HG03439 (cell line): ENCODE measurements around the gene MOV10.
"Not testable (repeated sequence)": the region's sequence is repeated elsewhere in the genome, so short reads cannot be mapped to it uniquely, and the experiment has no call there.

Source experiments
- ATAC-seq: cut with Tn5 transposase; IDR thresholded peaks from one replicate; pipeline ENCODE4 v1.9.1; 2021; ENCODE audit warnings: mild to moderate bottlenecking, moderate library complexity; ENCODE audit not compliant: unreplicated experiment

MOV10 gene, protein sequence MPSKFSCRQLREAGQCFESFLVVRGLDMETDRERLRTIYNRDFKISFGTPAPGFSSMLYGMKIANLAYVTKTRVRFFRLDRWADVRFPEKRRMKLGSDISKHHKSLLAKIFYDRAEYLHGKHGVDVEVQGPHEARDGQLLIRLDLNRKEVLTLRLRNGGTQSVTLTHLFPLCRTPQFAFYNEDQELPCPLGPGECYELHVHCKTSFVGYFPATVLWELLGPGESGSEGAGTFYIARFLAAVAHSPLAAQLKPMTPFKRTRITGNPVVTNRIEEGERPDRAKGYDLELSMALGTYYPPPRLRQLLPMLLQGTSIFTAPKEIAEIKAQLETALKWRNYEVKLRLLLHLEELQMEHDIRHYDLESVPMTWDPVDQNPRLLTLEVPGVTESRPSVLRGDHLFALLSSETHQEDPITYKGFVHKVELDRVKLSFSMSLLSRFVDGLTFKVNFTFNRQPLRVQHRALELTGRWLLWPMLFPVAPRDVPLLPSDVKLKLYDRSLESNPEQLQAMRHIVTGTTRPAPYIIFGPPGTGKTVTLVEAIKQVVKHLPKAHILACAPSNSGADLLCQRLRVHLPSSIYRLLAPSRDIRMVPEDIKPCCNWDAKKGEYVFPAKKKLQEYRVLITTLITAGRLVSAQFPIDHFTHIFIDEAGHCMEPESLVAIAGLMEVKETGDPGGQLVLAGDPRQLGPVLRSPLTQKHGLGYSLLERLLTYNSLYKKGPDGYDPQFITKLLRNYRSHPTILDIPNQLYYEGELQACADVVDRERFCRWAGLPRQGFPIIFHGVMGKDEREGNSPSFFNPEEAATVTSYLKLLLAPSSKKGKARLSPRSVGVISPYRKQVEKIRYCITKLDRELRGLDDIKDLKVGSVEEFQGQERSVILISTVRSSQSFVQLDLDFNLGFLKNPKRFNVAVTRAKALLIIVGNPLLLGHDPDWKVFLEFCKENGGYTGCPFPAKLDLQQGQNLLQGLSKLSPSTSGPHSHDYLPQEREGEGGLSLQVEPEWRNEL

DNA sequence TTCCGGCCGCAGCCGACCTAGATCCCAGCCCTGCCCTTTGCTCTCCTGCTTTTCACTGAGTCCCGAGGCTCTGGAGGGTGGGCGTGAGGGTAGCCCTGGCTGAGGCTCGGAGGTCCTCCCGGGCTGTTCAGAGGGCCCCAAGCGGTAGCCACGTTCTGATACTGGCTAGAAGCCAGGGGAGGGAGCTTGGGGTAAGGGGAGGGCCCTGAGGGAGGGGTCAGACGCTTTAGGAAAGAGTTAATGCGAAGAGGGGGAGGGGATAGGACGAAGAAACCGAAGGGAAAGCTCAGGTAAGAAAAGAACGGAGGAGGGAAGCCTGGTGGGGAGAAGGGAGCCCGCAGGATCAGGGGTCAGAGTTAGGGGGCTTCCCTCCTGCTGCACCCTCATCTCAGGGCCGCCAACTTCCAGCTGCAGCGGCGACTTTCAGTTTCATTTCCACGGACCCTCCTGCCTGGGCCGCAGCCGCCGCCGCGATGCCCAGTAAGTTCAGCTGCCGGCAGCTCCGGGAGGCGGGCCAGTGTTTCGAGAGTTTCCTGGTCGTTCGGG, at the start of gene MOV10:
MOV10 (plus strand) TSS at position 220 of the 546 bp plus-strand sequence; CDS start at position 474, 254 bp downstream.
- peak; percentile 54 for ATAC-seq

DNA sequence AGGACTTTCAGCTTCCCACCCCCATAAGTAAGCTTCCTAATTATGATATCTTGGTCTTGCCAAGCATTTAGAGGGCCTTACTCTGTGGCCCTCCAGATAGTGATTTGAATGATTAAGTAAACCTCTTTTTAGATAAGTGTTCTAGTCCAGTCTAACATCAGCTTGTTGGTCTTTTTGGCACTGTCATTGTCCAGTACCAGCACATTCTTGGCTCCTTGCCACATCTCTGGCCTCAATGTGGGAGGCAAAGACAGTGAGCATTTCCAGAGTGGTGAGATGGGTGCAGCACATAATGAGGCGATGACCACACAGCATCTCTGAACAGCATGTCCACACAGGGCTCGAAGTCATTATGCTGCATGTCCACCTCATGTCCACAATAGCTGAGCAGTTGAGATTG, 48.8 kb upstream of the MOV10 start:
- ATAC-seq: no peak

DNA sequence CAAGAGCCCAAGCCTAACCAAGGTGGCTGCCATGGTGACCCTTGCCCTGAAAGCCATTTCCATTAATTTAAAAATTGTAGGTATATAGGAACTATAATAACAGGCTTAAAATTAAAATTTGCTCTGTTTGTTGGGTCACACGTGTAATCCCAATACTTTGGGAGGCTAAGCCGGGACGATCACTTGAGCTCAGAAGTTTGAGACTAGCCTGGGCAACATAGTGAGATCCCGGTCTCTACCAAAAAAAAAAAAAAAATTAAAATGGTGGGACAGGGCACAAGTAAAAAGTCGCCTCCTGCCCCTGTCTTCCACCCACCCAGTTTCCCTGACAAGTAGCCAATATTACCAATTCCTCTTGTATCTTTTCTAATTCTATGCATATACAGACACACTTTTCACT, 48.3 kb upstream of the MOV10 start:
- ATAC-seq: no peak

DNA sequence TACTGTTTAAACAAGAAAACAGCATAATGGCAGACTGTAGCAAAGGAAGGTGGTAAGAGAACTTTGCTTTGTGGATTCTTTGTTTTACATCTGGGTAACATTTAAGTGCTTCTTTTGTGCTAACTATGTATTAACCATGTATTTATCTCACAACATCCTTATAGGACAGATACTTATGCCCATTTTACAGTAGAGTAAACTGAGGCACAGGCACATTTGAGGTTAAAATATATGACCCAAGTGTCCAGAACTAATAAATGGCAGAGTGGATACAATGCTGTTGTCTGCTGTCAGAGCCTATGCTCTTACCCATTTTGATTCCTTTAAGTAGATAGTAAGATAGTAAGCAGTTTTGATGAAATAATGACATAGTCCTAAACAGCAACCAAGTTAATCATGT, 47.6 kb upstream of the MOV10 start:
- ATAC-seq: no peak

DNA sequence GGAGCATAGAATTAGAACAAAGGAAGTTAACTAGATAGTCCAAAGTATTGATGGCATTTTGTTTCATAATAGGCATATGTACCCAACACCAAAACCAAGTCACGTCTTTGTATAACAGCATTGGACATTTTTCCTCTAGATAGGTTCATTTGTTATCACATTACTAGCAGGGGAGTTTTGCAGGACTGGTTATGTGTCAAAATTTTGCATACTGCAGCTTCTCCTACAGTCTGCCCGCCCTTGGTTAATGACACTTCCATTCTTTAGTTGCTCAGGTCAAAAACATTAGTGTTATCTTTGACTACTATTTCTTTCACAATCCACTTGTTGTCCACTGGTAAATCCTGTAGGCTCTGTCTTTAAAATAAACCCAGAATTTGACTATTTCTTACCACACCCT, 45.9 kb upstream of the MOV10 start:
- no peak for ATAC-seq

DNA sequence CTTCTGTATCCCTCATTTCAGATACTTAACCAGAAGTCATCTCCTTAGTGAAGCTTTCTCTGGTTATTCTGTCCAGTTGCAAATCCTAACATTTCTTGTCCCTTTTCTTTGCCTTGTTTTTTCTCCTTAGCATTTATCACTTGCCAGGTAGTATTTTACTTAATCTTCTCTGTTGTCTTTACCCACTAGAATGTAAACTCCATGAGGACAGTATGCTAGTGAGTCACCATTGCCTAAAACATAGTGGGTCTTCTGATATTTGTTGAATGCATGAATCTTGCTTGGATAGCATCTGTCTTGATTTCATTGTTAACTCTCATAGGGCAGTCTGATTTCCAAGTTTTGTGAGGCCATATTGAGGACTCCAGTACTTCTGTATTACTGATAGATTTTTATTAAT, 45.2 kb upstream of the MOV10 start:
- ATAC-seq: no peak

DNA sequence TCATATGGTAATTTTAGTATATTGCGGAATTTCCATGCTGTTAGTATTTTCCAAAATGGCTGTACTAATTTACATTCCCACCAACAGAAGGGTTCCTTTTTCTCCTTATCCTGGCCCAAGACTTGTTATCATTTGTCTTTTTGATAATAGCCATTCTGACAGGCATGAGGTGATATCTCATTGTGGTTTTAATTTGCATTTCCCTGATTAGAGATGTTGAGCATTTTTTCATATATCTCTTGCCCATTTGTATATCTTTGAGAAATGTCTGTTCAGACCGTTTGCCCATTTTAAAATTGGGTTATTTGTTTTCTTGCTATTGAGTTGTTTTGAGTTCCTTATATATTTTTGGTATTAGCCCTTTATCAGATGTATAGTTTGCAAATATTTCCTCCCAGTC, 40.8 kb upstream of the MOV10 start:
- no peak for ATAC-seq

DNA sequence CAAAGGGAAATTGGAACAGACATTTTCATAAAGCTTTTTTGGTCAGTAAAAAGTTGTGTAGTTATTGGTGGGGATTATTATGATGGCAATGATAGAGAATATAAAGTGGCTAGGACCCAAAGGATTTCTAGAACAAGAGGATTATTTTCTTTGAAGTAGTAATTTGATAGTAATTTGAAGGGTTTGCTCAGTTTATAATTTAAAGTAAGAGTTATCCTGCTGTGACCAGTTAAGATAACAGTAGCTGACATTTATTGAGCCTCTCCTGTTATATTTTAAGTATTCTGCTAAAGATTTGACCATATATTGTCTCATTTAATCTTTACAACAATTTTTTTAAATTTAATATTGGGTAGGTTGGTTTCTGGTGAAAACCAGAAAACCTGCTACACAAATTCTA, 40.1 kb upstream of the MOV10 start:
- no peak for ATAC-seq

DNA sequence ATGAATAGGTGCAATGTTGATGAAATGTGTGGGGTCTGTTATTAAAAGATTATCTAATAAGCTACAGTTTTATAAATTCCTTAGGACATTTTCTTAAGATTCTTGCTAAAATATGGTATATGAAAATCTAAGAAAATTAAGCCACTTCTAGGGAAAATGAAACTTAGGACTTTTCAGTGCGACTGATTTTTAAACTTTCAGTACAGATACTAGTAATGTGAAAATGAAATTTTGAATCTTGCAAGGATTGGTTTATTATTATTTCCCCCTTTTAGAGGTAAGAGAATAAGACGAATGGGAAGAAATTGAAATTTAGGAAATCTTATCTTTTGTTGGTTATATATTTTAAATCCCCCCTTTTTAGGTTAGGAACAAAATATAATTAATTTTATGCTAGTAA, 38.4 kb upstream of the MOV10 start:
- ATAC-seq: no peak

DNA sequence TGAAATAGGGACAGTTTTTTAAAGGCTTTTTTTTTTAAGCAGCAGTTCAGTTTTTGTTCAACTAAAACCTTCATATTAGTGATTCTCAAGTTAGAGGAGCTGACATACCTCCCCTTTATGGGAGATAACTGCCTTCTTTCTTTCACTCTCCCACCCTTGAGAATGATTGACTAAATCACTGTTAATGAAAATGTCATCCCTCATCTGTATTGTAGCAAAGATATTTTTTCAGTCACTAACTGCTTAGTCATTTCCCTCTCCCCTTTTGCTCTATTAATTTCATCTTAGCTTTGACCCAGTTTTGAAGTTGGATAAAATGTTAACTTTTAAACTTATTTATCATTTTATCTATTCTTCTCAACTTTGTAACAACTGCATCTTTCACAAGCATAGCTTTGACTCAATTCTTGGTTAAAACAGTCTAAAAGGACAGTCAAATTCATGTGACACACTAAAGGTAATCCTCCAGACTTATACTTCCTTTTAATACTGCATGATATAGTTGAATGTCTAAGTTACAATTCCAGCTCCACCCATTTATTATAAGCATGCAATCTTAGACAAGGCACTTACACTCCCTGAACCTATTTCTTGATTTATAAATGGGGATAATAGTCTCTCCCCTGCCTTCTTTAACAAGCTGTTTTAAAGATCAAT, 37.7 kb upstream of the MOV10 start:
- ATAC-seq: no peak

DNA sequence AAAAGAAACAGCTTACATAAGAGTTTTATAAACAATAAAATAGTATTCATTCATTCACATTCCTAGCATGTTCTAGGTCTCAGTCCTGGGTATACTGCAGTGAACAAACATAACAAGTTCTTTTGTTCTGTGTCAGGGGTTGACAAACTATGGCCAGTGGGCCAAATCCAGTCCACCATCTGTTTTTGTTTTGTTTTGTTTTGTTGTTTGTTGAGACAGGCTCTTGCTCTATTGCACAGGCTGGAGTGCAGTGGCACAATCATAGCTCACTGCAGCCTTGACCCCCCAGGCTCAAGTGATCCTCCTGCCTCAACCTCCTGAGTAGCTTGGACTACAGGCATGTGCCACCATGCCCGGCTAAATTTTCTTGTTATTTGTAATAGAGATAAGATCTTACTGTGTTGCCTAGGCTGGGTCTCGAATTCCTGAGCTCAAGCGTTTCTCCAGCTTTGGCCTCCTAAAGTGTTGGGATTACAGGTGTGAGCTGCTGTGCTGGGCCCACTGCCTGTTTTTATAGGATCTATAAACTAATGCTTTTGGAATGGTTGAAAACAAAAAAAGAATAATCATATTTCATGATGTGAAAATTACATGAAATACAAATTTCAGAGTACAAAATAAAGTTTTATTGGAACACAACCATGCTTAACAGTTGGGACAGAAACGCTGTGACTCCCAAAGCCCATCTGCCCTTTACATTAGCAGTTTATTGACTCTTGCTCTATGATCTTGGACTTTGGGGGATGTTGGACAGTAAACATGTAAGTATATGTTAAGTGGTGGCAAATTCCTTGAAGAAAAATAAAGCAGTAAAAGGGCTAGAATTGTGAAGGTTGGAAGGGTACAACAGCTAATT, 37.0 kb upstream of the MOV10 start:
- ATAC-seq: no peak

DNA sequence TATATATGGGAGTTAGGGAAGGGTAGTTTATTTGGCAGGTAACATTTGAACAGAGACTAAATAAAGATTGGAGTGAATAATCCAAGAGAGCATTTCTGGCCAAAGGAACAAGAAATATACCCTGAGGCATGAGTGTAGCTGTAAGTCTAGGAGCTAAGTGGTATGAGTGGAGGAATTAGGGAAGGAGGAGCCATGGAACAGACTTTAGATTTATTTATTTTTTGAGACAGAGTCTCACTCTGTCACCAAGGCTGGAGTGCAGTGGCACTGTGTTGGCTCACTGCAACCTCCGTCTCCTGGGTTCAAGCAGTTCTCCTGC, 36.4 kb upstream of the MOV10 start:
- ATAC-seq: no peak

DNA sequence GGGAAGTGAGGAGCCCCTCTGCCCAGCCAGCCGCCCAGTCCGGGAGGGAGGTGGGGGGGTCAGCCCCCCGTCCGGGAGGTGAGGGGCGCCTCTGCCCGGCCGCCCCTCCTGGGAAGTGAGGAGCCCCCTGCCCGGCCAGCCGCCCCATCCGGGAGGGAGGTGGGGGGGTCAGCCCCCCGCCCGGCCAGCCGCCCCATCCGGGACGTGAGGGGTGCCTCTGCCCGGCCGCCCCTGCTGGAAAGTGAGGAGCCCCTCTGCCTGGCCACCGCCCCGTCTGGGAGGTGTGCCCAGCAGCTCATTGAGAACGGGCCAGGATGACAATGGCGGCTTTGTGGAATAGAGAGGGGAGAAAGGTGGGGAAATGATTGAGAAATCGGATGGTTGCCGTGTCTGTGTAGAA, 34.0 kb upstream of the MOV10 start:
- ATAC-seq: not testable (repeated sequence)

DNA sequence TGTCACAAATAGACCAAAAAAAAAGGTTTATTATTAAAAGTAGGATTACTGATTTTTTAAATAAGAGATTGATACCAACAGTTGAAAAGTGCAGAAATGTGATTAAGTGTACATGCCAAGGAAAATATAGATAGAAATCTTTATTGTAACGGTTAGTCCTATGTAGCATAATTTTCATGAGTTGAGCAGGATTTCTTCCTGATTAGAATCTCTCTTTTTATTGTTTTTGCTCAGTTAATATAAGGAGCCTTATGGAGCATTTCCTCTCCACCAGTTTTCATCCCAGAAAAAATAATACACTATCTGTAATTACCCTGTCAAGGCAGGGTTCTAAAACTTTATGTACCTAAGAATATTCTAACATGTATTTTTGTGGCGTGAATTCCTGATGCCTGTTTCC, 31.4 kb upstream of the MOV10 start:
- ATAC-seq: no peak

DNA sequence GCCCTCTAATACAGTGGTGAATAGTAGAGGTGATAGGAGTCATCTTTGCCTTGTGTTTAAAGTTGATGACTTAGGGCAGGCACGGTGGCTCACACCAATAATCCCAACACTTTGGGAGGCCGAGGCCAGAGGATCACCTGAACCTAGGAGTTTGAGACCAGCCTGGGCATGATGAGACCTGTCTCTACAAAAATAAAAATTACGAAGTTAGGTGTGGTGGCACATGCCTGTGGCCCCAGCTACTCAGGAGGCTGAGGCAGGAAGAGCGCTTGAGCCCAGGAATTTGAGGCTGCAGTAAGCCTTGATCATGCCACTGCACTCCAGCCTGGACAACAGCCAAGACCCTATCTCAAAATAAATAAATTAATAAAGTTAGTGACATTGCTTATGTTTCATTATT, 28.2 kb upstream of the MOV10 start:
- no peak for ATAC-seq

DNA sequence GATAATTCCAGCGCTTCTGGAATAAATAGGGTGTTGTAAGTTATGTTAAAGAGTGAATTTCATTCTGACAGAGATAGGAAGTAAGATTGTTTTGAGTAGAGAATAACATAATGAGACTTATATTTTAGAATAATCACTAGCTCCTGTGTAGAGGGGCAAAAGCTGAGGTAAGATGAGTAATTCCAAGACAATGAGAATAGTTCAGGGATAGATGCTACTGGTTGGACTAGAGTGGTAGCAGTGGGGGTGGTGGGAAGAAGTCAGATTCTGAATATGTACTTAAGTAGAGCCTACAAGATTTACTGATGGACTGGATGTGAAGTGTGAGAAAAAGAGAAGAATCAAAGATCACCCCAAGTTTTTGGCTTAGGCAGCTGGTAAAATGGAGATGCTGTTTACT, 23.3 kb upstream of the MOV10 start:
- ATAC-seq: no peak

DNA sequence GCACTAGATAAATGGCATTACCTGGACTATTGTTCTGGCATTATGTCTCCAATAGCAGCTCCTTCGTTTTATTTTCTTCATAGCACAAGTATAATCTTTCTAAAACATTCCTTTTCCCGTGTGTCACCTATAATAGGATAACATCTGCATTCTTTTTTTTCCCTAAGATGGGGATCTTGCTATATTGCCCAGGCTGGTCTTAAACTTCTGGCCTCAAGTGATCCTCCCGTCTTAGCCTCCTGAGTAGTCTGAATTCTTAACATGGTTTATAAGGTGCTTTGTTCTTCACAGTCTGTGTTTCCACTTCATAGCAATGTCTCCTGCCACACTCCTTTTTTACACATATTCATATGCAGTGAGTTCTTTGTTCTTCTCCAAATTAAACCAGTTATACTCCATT, 8.6 kb upstream of the MOV10 start:
- no peak for ATAC-seq

DNA sequence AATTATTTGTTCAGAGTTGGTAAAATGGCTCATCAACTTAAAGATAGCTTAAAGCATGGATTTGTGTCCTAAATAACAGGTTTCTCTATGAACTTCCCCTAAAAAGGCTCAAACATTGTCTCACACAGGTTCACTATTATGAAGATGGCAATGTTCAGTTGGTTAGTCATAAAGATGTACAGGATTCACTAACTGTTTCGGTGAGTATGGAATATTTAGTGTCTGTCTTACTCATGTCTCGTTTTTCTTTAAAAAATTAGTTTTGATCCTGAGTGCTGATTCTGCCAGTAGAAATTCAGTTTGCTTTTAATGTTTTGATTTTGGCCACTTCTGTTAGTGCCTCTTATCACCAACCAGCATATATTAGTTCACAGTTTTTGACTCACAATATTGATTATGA, 7.5 kb upstream of the MOV10 start:
- ATAC-seq: no peak

DNA sequence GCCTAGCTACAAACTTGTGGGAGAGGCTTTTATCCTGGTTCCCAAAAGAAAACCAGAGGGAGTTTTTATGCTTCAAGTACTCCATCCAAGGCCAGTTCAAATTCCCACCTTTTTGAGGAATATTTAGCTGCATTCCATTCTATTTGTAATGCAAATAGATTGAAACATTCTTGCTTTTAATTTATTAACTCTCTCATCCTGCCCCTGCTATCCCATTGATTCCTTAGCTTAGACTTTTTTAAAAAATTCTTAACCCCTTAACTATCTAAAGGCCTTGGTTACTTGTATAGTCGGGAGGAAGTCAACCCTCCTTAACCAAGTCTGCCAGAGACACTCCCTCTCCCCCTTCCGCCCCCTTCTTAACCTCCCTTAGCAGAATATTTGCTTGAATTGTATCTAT, 2.5 kb upstream of the MOV10 start:
- ATAC-seq: no peak

DNA sequence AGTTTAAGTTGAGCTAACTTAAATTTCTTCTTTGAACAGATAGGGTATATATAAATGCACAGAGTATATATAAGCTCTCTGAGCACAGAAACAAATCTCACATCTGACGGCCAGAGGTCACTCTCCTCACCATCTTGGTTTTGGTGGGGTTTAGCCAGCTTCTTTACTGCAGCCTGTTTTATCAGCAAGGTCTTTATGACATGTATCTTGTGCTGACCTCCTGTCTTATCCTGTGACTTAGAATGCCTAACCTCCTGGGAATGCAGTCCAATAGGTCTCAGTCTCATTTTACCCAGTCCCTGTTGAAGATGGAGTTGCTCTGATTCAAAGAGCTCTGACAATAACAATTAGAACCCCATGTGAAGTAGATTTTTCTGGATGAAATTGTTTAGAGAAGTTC, 1.6 kb upstream of the MOV10 start:
- ATAC-seq: no peak
